ENCODE measurements around the gene RPL38.

Gene RPL38

DNA sequence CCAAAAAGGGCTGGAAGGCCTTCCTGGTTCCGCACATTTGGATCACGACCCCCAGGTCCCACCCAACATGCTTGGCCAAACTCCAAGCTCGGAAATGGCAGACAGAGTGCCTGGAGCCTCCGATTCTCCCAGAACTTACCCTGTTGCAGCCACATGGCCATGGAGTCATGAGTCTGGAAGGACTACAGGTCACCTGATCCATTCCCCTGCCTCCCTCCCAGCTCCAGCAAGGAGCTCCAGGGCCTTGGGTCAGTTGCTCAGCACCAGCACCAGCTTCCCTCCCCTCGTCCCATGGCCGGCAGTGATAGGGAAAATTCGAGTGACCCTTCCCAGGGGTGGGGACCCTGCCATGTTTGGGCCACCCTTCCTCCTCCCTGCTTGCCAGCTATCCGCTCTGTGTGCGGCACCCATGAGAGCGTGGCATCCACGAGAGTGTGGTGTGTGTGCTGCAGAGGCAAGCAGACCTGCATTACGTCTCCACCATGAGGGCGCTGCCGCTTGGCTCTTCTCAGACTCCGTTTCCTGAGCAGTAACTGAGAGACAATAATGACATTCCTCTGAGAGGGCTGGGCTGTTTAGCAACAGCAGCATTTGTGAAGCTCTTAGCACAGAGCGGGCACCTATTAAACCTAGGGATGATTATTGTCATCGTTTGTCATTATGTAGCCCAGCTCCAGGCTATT is 21.3 kb upstream of the RPL38 start:
- TF ChIP-seq SPI1 (IDR thresholded peaks at IDR 0.05; ENCODE audit: borderline replicate concordance, low read depth) (no peak), POLR2AphosphoS5 (IDR thresholded peaks at IDR 0.05; ENCODE audit: low read depth) (no peak), GABPA (IDR thresholded peaks at IDR 0.05; ENCODE audit: low read depth) (no peak)
- TF ChIP-seq, protein P1, sequence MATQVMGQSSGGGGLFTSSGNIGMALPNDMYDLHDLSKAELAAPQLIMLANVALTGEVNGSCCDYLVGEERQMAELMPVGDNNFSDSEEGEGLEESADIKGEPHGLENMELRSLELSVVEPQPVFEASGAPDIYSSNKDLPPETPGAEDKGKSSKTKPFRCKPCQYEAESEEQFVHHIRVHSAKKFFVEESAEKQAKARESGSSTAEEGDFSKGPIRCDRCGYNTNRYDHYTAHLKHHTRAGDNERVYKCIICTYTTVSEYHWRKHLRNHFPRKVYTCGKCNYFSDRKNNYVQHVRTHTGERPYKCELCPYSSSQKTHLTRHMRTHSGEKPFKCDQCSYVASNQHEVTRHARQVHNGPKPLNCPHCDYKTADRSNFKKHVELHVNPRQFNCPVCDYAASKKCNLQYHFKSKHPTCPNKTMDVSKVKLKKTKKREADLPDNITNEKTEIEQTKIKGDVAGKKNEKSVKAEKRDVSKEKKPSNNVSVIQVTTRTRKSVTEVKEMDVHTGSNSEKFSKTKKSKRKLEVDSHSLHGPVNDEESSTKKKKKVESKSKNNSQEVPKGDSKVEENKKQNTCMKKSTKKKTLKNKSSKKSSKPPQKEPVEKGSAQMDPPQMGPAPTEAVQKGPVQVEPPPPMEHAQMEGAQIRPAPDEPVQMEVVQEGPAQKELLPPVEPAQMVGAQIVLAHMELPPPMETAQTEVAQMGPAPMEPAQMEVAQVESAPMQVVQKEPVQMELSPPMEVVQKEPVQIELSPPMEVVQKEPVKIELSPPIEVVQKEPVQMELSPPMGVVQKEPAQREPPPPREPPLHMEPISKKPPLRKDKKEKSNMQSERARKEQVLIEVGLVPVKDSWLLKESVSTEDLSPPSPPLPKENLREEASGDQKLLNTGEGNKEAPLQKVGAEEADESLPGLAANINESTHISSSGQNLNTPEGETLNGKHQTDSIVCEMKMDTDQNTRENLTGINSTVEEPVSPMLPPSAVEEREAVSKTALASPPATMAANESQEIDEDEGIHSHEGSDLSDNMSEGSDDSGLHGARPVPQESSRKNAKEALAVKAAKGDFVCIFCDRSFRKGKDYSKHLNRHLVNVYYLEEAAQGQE (IDR thresholded peaks at IDR 0.05; ENCODE audit: insufficient replicate concordance, low read depth), result no peak
- TF ChIP-seq, protein P2, sequence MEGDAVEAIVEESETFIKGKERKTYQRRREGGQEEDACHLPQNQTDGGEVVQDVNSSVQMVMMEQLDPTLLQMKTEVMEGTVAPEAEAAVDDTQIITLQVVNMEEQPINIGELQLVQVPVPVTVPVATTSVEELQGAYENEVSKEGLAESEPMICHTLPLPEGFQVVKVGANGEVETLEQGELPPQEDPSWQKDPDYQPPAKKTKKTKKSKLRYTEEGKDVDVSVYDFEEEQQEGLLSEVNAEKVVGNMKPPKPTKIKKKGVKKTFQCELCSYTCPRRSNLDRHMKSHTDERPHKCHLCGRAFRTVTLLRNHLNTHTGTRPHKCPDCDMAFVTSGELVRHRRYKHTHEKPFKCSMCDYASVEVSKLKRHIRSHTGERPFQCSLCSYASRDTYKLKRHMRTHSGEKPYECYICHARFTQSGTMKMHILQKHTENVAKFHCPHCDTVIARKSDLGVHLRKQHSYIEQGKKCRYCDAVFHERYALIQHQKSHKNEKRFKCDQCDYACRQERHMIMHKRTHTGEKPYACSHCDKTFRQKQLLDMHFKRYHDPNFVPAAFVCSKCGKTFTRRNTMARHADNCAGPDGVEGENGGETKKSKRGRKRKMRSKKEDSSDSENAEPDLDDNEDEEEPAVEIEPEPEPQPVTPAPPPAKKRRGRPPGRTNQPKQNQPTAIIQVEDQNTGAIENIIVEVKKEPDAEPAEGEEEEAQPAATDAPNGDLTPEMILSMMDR (IDR thresholded peaks at IDR 0.05; ENCODE audit: insufficient read depth, low read length), result no peak
- no peak overlapping the region for H3K4me3 ChIP-seq (replicated peaks; ENCODE audit: insufficient read depth, low read length)
- H3K27me3 ChIP-seq (ENCODE audit: insufficient read depth, poor library complexity, severe bottlenecking), result no peaks in the 10 kb centered on the region
- no peak overlapping the region for H3K27ac ChIP-seq (replicated peaks)
- no peak for DNase-seq (ENCODE audit: low read depth in 1 of 2, low spot score in 1 of 2)

DNA sequence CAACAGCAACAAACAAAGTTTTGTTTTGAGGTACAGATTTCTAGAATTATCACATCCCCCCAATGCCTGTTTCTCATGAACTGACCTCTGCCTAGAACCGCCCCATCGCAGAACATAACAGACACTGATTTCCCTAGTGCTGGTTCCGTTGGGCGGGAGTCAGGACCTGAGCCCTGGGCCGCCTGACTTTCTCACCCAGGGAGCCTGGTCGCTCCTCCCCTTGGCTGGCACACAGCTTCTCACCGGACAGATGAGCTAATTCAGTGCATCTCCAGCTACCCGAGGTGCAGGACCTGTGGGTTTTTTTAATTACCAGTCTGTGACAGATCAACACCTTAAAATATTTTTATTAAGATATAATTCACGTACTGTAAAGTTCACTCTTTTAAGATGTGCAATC is 20.1 kb upstream of the RPL38 start:
- DNase-seq (ENCODE audit: low read depth in 1 of 2, low spot score in 1 of 2), result no peak
- Histone ChIP-seq H3K27me3 (ENCODE audit: insufficient read depth, poor library complexity, severe bottlenecking) (no peaks in the 10 kb centered on the region), H3K27ac (replicated peaks) (no peak overlapping the region), H3K4me3 (replicated peaks; ENCODE audit: insufficient read depth, low read length) (no peak overlapping the region)
- TF ChIP-seq SPI1 (IDR thresholded peaks at IDR 0.05; ENCODE audit: borderline replicate concordance, low read depth), result no peak
- TF ChIP-seq POLR2AphosphoS5 (IDR thresholded peaks at IDR 0.05; ENCODE audit: low read depth), result no peak
- TF ChIP-seq, protein P1 (IDR thresholded peaks at IDR 0.05; ENCODE audit: insufficient replicate concordance, low read depth), result no peak
- TF ChIP-seq GABPA (IDR thresholded peaks at IDR 0.05; ENCODE audit: low read depth), result no peak
- TF ChIP-seq, protein P2 (IDR thresholded peaks at IDR 0.05; ENCODE audit: insufficient read depth, low read length), result no peak

DNA sequence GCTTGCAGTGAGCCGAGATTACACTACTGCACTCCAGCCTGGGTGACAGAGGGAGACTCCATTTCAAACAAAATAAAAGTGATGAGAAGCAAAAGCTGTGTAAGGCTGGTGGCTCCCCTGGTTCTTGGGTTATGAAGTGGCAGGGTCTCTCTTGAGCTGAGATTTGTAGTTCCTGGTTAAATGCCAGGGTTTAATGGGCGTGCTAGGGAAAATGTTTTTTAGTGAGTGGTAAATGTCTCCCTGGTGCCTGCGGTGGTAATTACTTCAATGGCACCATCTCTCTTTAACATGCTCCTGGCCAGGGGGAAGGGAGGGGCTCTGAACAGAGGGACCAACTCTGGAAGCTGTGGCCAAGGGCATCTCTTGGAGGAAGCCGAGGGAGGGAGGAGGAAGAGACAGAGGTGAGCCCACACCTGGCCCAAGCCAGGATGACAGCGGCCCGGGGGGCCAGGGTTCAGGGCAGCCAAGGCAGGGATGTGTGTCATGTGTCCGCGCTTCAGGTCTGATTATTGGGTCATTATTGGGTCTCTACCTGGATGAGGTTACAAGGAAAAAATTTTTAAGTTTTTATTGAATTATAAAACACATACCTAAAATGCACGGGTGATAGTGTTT is 17.8 kb upstream of the RPL38 start:
- no peaks in the 10 kb centered on the region for H3K27me3 ChIP-seq (ENCODE audit: insufficient read depth, poor library complexity, severe bottlenecking)
- TF ChIP-seq GABPA (IDR thresholded peaks at IDR 0.05; ENCODE audit: low read depth) (no peak), POLR2AphosphoS5 (IDR thresholded peaks at IDR 0.05; ENCODE audit: low read depth) (no peak), SPI1 (IDR thresholded peaks at IDR 0.05; ENCODE audit: borderline replicate concordance, low read depth) (no peak)
- TF ChIP-seq, protein P2 (IDR thresholded peaks at IDR 0.05; ENCODE audit: insufficient read depth, low read length), result no peak
- TF ChIP-seq, protein P1 (IDR thresholded peaks at IDR 0.05; ENCODE audit: insufficient replicate concordance, low read depth), result no peak

More for the DNA sequence above, 17.8 kb upstream of the RPL38 start:
- H3K27ac ChIP-seq (replicated peaks), result no peak overlapping the region
- DNase-seq (ENCODE audit: low read depth in 1 of 2, low spot score in 1 of 2), result no peak
- H3K4me3 ChIP-seq (replicated peaks; ENCODE audit: insufficient read depth, low read length), result no peak overlapping the region

Data from HL-60 (cell line).